GM12878 (cell line): ENCODE data around the gene PITPNC1. TPM values are rescaled to one million over a fixed set of nuclear protein-coding genes. Genes with fewer than 3 reads are reported as not detected.

Experiments
- ATAC-seq: fragments of 200-7000 bp; cut with Tn5 transposase; 3 replicates; pipeline ENCODE4 v1.9.1; 2020; ENCODE audit warnings: mild to moderate bottlenecking, moderate library complexity
- BruUV-seq: library from RNA; stranded (reverse); fragments of 400-500 nt; replicated peaks from 2 replicates; lab custom pipeline; 2021; lab: Mats Ljungman, UMichigan
- CTCF ChIA-PET: fragments of 300-600 bp; sonication (Branson Sonifier 250); formaldehyde crosslinking; extraction: SDS; loops from one replicate; lab custom pipeline; 2021; ENCODE audit warnings: inconsistent platforms; lab: Yijun Ruan, JAX
- POLR2A ChIA-PET: fragments of 350-600 bp; formaldehyde crosslinking; extraction: SDS; loops from one replicate; lab custom pipeline; 2021; ENCODE audit warnings: inconsistent platforms; lab: Charles Lee
- RAD21 ChIA-PET: fragments of 300-600 bp; sonication (Branson Sonifier 250); formaldehyde crosslinking; loops from one replicate; lab custom pipeline; 2023; ENCODE audit warnings: antibody characterized with exemption; ENCODE audit not compliant: unreplicated experiment; lab: Charles Lee
- SMC1A ChIA-PET: fragments of 300-600 bp; sonication (Branson Sonifier 250); formaldehyde crosslinking; loops from one replicate; lab custom pipeline; 2023; ENCODE audit not compliant: unreplicated experiment, uncharacterized antibody; lab: Charles Lee
- DNase-seq: peaks from one replicate; pipeline ENCODE4 v3.0.0-alpha.2; 2011; ENCODE audit warnings: low read depth, low spot score
- FAIRE-seq: peaks from 3 replicates; lab custom pipeline; 2011; peaks lifted over from hg19 to GRCh38; lab: Jason Lieb, UNC
- H2AFZ ChIP-seq: 2 replicates; pipeline ENCODE4 v1.6.0; 2011; ENCODE audit warnings: low read depth, low read length, control low read depth; ENCODE audit not compliant: control insufficient read depth
- H3K27ac ChIP-seq: 2 replicates; pipeline ENCODE4 v1.5.1; 2011; ENCODE audit warnings: control low read depth; ENCODE audit not compliant: control insufficient read depth, insufficient read depth
- H3K27me3 ChIP-seq, 2 experiments: replicated peaks in 1 of 2; 2 replicates each; pipeline versions ENCODE4 v1.6.0 to v1.6.1; 2011; ENCODE audit warnings: low read length in 1 of 2; ENCODE audit not compliant: control insufficient read depth in 2 of 2, insufficient read depth in 2 of 2
- H3K36me3 ChIP-seq, 2 experiments: 2 replicates each; pipeline ENCODE4 v1.5.1; 2011; ENCODE audit warnings: low read length in 1 of 2; ENCODE audit not compliant: control insufficient read depth in 2 of 2, insufficient read depth in 2 of 2
- H3K4me1 ChIP-seq: 2 replicates; pipeline ENCODE4 v1.6.1; 2011; ENCODE audit warnings: mild to moderate bottlenecking, low read length, moderate library complexity, mixed read lengths; ENCODE audit not compliant: control insufficient read depth, insufficient read depth
- H3K4me2 ChIP-seq: 2 replicates; pipeline ENCODE4 v1.6.0; 2011; ENCODE audit warnings: control low read depth; ENCODE audit not compliant: control insufficient read depth, insufficient read depth
- H3K4me3 ChIP-seq: fragments of 200-600 bp; sonication (generic); 2 replicates; pipeline ENCODE4 v1.5.1; 2016
- H3K79me2 ChIP-seq: 2 replicates; pipeline ENCODE4 v1.6.0; 2011; ENCODE audit warnings: low read length; ENCODE audit not compliant: control insufficient read depth, insufficient read depth
- H3K9ac ChIP-seq: 2 replicates; pipeline ENCODE4 v1.8.0; 2011; ENCODE audit warnings: low read length, control low read depth, mixed read lengths; ENCODE audit not compliant: control insufficient read depth, insufficient read depth
- H3K9me3 ChIP-seq: replicated peaks from 3 replicates; pipeline ENCODE4 v1.5.1; 2011; ENCODE audit warnings: mild to moderate bottlenecking, low read length; ENCODE audit not compliant: control insufficient read depth, insufficient read depth
- H4K20me1 ChIP-seq: 2 replicates; pipeline ENCODE4 v1.6.0; 2011; ENCODE audit not compliant: control insufficient read depth, insufficient read depth
- BRCA1 ChIP-seq: IDR thresholded peaks from 2 replicates; pipeline ENCODE4 v1.6.1; 2011; ENCODE audit warnings: low read depth, low read length, improper control_type of control experiment
- CBX5 ChIP-seq: sonication (generic); IDR thresholded peaks from 2 replicates; pipeline ENCODE4 v1.6.1; 2016; ENCODE audit warnings: low read depth, moderate library complexity, mild to moderate bottlenecking, inconsistent platforms
- CTCF ChIP-seq, 3 experiments: IDR thresholded peaks in 2 of 3; conservative IDR thresholded peaks in 1 of 3; 2 replicates each; pipeline ENCODE4 v1.5.1; 2011; ENCODE audit warnings: low read depth in 3 of 3, low read length in 3 of 3, mild to moderate bottlenecking in 3 of 3, control low read depth in 2 of 3, moderate library complexity in 2 of 3, inconsistent platforms in 1 of 3, mixed read lengths in 1 of 3; ENCODE audit not compliant: control insufficient read depth in 2 of 3, insufficient read depth in 1 of 3; ENCODE audit errors: extremely low read depth in 1 of 3
- HSF1 ChIP-seq: fragments of 150-350 bp; IDR thresholded peaks from 2 replicates; pipeline ENCODE4 v1.6.1; 2014; ENCODE audit warnings: mild to moderate bottlenecking, low read depth, low read length
- MYB ChIP-seq: fragments of 150-350 bp; IDR thresholded peaks from 2 replicates; pipeline ENCODE4 v1.6.1; 2014; ENCODE audit warnings: mild to moderate bottlenecking, low read depth, low read length, borderline replicate concordance
- NFYB ChIP-seq: IDR thresholded peaks from 2 replicates; pipeline ENCODE4 v1.6.1; 2011; ENCODE audit warnings: low read depth, mild to moderate bottlenecking, low read length, improper control_type of control experiment, moderate library complexity; ENCODE audit not compliant: insufficient read depth
- NR2C2 ChIP-seq: IDR thresholded peaks from 2 replicates; pipeline ENCODE4 v1.6.1; 2011; ENCODE audit warnings: borderline replicate concordance, low read depth; ENCODE audit not compliant: control insufficient read depth, insufficient read length
- PBX3 ChIP-seq: IDR thresholded peaks from 2 replicates; pipeline ENCODE4 v1.6.1; 2011; ENCODE audit warnings: mild to moderate bottlenecking, low read depth, low read length, moderate library complexity; ENCODE audit not compliant: insufficient replicate concordance
- SP1 ChIP-seq: IDR thresholded peaks from one replicate; pipeline ENCODE4 v1.6.1; 2011; ENCODE audit warnings: low read depth, low read length
- WGBS: methylation state at CpG from one replicate; pipeline ENCODE4 v1.1.6; 2016; ENCODE audit warnings: low lambda C conversion rate; ENCODE audit not compliant: insufficient replicate concordance, insufficient coverage; ENCODE audit errors: missing lambda C conversion rate; 5-methylcytosine and 5-hydroxymethylcytosine counted together
- in situ Hi-C: fragments of 300-500 bp; cut with MboI; formaldehyde crosslinking; loops from 9 replicates; pipeline ENCODE4 v1.14.3; 2018; ENCODE audit warnings: mixed read lengths
- intact Hi-C: fragments of 100-400 bp; cut with micrococcal nuclease; formaldehyde crosslinking; loops from one replicate; pipeline ENCODE4 v1.14.2; 2022; ENCODE audit not compliant: unreplicated experiment
- polyA plus RNA-seq, 11 experiments: library from polyadenylated mRNA; depleted of rRNA in 4 of 11; unstranded in 6 of 11; stranded (reverse) in 5 of 11; fragments of >200 nt; fragmentation: Nextera tagmentation in 4 of 11; fragmentation: Illumina TruSeq in 1 of 11; extraction: Ambion mirVana in 4 of 11; extraction: Trizol in 1 of 11; gene quantifications; 1 replicate in 1 of 11; 2 replicates in 10 of 11; pipeline versions ENCODE4 v1.2.1 to v1.2.3, GENCODE V29; 2011 to 2016; ENCODE audit warnings: inconsistent platforms in 2 of 11, missing spikeins in 2 of 11, low read depth in 1 of 11
- total RNA-seq, 4 experiments: library from RNA; depleted of rRNA in 3 of 4; stranded (reverse); fragments of >200 nt in 3 of 4; fragmentation: Illumina TruSeq in 1 of 4; extraction: Trizol in 1 of 4; gene quantifications; 2 replicates each; pipeline versions ENCODE4 v1.2.1 to v1.2.3, GENCODE V29; 2013 to 2021

The PITPNC1 gene
- total and polyA plus RNA-seq, 10 of the 15 experiments (the other 5 are each of a cell fraction or from before 2014, with no cell fraction given), result 12.2 to 62.4 (median 47.3) TPM

GRCh38 chr17:67374329-67375053 is 2.6 kb upstream of the PITPNC1 start (continued):
- TF ChIP-seq SP1, result no peak
- peak; percentile 86 to 99 (median 93) for TF ChIP-seq CTCF (IDR thresholded peaks at IDR 0.05 in 2 of 3, conservative IDR thresholded peaks at IDR 0.05 in 1 of 3; ENCODE audit: control insufficient read depth in 2 of 3, extremely low read depth in 1 of 3, insufficient read depth in 1 of 3, low read depth in 3 of 3, low read length in 3 of 3)
- TF ChIP-seq MYB, result no peak

GRCh38 chr17:67375054-67375427 is 2.0 kb upstream of the PITPNC1 start:
- 67% methylated on average over 5 of the region's 5 CpGs for WGBS

More at GRCh38 chr17:67375054-67375427, 2.0 kb upstream of the PITPNC1 start:
- POLR2A ChIA-PET, result interaction anchor here (0.9 to 1.7 kb wide), 4 partner anchors 12 to 342 kb away, joined by 3 to 9 read pairs (median 4); no protein-coding TSS in a partner anchor
- SMC1A ChIA-PET, result interaction anchor here (0.6 to 6.0 kb wide), 26 partner anchors 9 to 1755 kb away, joined by 3 to 58 read pairs (median 6); partner anchors contain the start of gene PSMD12
- H4K20me1 ChIP-seq, result no peaks in the 10 kb centered on the region
- no peaks in the 10 kb centered on the region; the same call in 1 of the 2 replicates for H3K4me1 ChIP-seq
- ATAC-seq (no peak), DNase-seq (no peak)
- no peaks in the 10 kb centered on the region for H3K27me3 ChIP-seq
- in situ Hi-C loops, result loop anchor here (5.0 kb wide), 3 partner anchors 227 to 312 kb away; no protein-coding TSS in a partner anchor
- RAD21 ChIA-PET, result interaction anchor here (0.6 to 8.2 kb wide), 25 partner anchors 10 to 415 kb away, joined by 3 to 74 read pairs (median 4); partner anchors contain the start of gene PSMD12
- TF ChIP-seq NR2C2 (no peak), NFYB (no peak), BRCA1 (no peak), CBX5 (no peak), HSF1 (no peak), PBX3 (no peak)
- TF ChIP-seq, all 136 proteins: peak for 0
- Histone ChIP-seq H3K79me2 (peaks cover 31% of the 10 kb centered on the region), H3K9ac (no peak overlapping the region), H2AFZ (peak overlapping the region; percentile 35), H3K9me3 (no peaks in the 10 kb centered on the region), H3K27ac (no peak overlapping the region), H3K4me3 (no peak overlapping the region), H3K36me3 (no peaks in the 10 kb centered on the region), H3K4me2 (0 out of 2 replicates have a peak overlapping the region, but pooled peaks have one; percentile 45)
- CTCF ChIA-PET, result interaction anchor here (0.7 to 19.8 kb wide), 46 partner anchors 10 to 660 kb away, joined by 3 to 291 read pairs (median 5); partner anchors contain the start of genes NOL11 and PSMD12
- FAIRE-seq, result no peak
- intact Hi-C loops, result loop anchor here (2.0 to 10.0 kb wide), 7 partner anchors 187 to 660 kb away; partner anchors contain the start of gene NOL11
- BruUV-seq, result no TSS peak
